NCI-H2196 (cell line): ENCODE data around the gene ARHGAP9.
A peak's percentile ranks its signal among the peaks of the same experiment; 100 is the strongest.

Experiments
- DNase-seq: peaks from one replicate; lab custom pipeline; 2025; ENCODE audit not compliant: unreplicated experiment; lab: John Stamatoyannopoulos, UW

The ARHGAP9 gene

DNA sequence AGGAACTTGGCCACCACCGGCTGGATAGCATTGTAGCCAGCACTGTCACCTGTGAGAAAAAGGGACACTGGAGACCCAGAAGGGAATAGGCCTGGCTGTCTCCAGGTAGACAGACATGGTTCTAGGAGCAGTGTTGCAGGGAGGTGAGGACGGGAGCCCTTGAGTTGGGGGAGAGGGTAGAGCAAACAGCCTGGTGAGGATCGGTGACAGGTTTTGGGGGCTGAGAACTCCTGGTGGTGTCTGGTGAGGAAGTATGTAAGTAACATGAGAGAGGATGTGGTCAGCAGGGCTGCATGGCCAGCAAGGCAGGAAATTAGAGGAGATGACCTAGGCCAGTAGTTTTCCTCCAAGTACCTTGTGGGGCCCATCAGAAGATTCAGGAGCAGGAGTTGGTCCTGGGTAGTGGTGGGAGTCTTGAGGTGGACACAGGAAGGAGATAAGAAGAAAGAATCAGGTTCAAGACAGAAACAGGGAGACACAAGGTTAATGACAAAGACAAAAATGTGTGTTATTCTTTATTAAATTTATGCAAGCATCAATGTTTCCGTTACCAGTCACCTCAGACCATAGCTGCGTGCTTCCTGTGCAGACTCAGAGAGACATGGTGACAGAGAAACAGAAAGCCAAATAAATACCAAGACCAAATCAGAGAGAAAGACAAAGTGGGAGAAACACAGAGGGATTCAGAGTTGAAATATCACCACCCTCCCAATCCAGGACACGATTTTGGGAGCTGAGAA, at the start of gene ARHGAP9:
Gene ARHGAP9, minus strand, starts transcription at position 491 of the 740 bp plus-strand sequence. Its CDS starts 460 bp downstream, at position 31.
- DNase-seq = no peak

DNA sequence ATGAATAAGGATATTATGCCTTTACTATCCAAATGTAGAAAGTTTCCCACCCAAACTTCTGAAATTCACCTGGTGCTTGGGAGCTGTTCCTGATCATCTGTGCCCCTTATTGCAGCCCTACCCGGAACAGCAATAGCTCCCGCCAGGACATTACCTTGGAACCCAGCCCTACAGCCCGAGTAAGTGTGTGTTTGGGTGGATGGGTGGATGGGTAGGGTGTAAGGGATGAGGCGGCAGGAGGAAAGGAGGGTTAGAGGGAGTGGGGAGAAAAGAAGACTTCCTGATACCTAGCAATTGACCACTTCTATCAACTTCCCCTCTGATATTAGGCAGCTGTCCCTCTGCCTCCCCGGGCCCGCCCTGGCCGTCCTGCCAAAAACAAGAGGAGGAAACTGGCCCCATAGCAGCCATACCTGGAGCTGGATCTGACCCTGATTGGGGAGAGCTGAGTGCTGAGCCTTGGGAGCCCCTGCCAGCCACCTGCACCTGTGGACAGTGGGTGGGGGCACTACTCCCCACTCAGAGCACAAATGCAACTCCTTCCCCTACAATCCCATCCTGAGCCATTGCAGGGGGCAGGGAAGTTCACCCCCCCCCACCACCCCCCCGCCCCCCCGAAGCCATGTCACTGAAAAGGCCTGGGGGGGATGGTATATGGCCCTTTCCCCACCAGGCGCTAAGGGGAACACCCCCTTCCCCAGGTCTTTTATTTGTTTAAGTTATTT, 49.3 kb upstream of the ARHGAP9 start:
- no peak for DNase-seq

DNA sequence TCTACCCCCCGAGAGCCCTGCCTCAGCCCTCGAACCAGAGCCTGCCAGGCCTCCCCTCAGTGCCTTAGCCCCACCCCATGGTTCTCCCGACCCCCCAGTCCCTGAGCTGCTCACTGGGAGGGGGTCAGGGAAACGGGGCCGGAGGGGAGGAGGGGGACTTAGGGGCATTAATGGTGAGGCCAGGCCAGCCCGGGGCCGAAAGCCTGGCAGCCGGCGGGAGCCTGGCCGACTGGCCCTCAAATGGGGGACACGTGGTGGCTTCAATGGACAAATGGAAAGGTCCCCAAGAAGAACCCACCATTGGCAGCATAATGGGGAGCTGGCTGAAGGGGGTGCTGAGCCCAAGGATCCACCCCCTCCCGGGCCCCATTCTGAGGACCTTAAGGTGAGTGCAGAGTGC, 48.5 kb upstream of the ARHGAP9 start:
- DNase-seq = no peak

GRCh38 chr12:57527184-57527583, 47.5 kb upstream of the ARHGAP9 start:
- DNase-seq = no peak

- DNase-seq = no peak
Measured at GRCh38 chr12:57526477-57527126, 46.9 kb upstream of the ARHGAP9 start.

DNA sequence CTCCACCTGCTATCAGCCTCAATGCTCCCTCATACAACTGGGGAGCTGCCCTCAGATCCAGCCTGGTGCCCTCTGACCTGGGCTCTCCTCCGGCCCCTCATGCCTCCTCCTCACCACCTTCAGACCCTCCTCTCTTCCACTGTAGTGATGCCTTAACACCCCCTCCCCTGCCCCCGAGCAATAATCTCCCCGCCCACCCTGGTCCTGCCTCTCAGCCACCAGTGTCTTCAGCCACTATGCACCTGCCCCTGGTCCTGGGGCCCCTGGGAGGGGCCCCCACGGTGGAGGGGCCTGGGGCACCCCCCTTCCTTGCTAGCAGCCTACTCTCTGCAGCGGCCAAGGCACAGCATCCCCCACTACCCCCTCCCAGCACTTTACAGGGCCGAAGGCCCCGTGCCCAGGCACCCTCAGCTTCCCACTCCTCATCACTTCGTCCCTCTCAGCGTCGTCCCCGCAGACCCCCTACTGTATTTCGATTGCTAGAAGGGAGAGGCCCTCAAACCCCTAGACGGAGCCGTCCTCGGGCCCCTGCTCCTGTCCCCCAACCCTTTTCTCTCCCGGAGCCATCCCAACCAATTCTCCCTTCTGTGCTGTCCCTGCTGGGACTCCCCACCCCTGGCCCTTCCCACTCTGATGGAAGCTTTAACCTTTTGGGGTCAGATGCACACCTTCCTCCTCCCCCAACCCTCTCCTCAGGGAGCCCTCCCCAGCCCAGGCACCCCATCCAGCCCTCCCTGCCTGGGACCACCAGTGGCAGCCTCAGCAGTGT, 46.1 kb upstream of the ARHGAP9 start:
- no peak for DNase-seq

DNA sequence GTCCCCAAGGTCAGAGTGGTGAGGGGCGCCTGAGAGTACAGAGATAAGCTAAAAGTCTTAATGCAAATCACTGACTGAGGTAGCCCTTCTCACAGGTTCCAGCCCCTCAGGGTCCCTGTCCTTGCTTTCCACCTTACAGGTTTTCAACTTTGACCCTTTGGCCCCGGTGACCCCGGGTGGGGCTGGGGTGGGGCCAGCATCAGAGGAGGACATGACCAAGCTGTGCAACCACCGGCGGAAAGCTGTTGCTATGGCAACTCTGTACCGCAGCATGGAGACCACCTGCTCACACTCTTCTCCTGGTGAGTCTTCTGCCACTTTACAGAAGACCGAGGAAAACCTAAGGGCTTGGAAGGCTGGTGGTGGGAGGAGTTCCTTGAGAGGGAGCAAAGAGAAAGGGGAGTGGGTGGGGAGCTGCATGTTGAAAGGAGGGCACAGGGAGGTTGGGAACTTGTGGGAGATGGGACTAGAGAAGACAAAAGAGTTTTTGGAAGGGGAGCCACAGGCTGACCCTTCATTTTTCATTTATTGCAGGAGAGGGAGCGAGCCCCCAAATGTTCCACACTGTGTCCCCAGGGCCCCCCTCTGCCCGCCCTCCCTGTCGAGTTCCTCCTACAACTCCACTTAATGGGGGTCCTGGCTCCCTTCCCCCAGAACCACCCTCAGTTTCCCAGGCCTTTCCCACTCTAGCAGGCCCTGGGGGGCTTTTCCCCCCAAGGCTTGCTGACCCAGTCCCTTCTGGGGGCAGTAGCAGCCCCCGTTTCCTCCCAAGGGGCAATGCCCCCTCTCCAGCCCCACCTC, 45.3 kb upstream of the ARHGAP9 start:
- DNase-seq = no peak

- DNase-seq = no peak
Measured at GRCh38 chr12:57523706-57524614, 44.3 kb upstream of the ARHGAP9 start.

DNA sequence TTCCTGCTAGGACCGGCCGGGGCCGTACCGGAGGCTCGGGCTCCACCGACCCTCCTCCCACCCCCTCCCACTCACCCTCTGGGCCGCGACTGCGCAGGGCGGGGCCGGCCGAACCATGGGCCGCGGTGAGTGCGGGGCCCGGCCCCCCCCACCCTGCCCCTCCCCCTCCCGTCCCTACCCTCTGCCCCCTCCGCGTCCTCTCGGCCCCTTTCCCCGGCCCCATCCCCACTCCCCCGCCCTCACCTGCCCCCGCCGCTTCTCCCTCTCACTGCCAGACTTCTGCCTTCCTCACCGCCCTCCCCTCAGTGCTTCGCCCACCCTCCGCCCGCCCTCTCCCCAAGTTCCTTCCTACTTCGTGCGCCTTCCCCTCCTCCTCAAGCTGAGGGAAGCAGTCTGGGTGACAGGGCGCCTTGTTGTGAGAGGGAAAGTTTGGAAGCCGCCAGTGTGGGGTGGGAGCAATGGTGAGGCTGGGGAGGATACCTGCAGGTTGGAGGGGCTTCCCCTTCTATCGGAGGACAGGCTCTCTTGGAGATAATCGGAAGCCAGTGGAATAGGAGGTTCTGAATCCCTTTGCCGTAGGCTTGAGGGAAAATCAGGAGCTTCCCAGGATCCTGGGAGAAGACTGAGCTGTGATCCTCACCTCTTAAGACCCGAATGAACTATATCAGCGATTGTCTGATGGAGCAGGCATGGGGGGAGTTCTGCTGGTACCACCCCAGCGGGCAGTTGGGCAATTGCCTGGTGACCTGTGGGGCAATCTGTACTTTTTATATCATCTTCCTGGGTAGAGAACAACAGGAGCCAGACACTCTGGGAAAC, 43.4 kb upstream of the ARHGAP9 start:
- no peak for DNase-seq

GRCh38 chr12:57522011-57522886, 42.6 kb upstream of the ARHGAP9 start, which contains the start of gene MBD6:
Gene MBD6, plus strand, starts transcription at chr12:57522824. Its CDS starts 1,480 bp downstream, at chr12:57524304.
- peak; percentile 87 for DNase-seq

- DNase-seq = no peak
Measured at GRCh38 chr12:57521525-57522010, 41.9 kb upstream of the ARHGAP9 start.

- DNase-seq = peak; percentile 99
Measured at GRCh38 chr12:57520053-57520818, 40.6 kb upstream of the ARHGAP9 start, which contains the start of gene DDIT3. Gene DDIT3, minus strand, starts transcription at chr12:57520514. Its CDS starts 3,108 bp downstream, at chr12:57517406.

DNA sequence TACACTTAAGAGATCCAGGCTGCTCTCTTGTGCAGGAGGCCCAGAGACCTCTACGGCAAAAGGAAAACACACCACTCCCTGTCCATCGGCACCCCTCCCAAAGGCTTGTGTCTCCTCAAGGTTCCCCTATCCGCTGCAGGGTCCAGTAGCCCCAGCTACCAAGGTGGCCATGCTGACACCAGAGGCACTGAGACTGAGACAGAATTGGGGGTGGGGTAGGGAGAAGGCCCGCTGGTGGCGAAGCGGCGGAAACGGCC, 40.1 kb upstream of the ARHGAP9 start:
- DNase-seq = no peak

GRCh38 chr12:57518920-57519795, 39.5 kb upstream of the ARHGAP9 start:
- DNase-seq = no peak

GRCh38 chr12:57518176-57518919, 38.7 kb upstream of the ARHGAP9 start:
- DNase-seq = no peak
